Measurements from ENCODE around the gene NUDT4. TPM values are rescaled to one million over a fixed set of nuclear protein-coding genes. Genes with fewer than 3 reads are reported as not detected.

The NUDT4 gene
- total and polyA plus RNA-seq, 2 of the 8 experiments (the other 6 are each of a cell fraction or from before 2014, with no cell fraction given) = 17.3 to 71.7 TPM

GRCh38 chr12:93447555-93448290 is 70.0 kb downstream of the NUDT4 start (continued):
- TF ChIP-seq RBBP5 (IDR thresholded peaks at IDR 0.05; ENCODE audit: borderline replicate concordance, low read depth, low read length) = no peak

Measured in H1 (cell line).